Mucosa of gallbladder (tissue), 1 donor: ENCODE data around the gene SUPT7L. TPM values are rescaled to one million over a fixed set of nuclear protein-coding genes. Genes with fewer than 3 reads are reported as not detected.
A peak's percentile ranks its signal among the peaks of the same experiment; 100 is the strongest.
"Not testable (repeated sequence)": the region's sequence is repeated elsewhere in the genome, so short reads cannot be mapped to it uniquely, and the experiment has no call there.

ENCODE experiments used
- DNase-seq: peaks from one replicate; pipeline ENCODE4 v3.0.0-alpha.2; 2020; ENCODE audit warnings: low spot score
- total RNA-seq: library from RNA; stranded (reverse); gene quantifications from one replicate; pipeline ENCODE4 v1.2.1, GENCODE V29; 2021
- donor health status: DM: no; HTN: no; CAD: no.

The SUPT7L gene
- total RNA-seq, 1 donor from 2014 or later: 34.8 TPM

DNA sequence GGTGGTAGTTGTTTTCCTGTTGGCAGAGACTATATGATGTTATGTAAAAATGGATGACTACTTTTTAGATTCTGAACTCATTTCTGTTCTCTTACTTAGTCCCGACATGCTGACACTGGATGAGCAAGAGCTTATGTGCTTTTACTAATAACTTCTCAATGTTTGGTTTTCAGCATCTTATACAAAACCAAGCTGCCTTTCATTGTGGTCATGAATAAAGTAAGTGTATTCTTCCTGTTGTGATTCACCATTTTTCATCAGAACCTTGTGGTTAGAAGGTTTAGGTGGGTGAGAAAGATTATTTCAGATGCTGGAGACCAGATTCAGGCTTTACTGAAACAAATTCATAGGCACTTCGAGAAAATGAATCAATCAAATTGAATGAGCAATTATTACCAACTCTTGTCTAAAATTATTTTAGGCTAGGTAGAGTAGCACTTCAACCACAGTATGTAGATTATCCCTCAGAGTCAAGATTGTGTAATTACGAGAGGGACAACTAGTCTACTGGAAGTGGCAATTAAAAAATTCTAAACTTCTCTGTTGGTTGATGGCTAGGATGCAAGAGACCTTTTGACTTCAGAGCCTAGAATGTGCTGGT, 25.3 kb downstream of the SUPT7L start:
- no peak for DNase-seq

DNA sequence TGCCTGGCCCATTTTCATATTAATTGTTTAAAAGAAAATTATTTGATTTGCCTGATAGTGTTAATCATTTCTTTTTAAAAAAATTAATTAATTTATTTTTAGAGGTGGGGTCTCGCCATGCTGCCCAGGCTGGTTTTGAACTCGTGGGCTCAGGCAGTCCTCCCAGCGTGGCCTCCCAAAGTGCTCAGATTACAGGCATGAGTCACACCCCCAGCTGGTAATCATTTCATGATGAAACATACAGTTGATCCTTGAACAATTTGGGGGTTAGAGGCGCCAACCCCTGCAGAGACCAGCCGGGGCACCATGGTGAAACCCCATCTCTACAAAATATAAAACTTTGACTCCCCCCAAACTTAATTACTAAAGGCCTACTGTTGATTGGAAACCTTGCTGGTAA, 26.6 kb downstream of the SUPT7L start:
- DNase-seq: no peak

DNA sequence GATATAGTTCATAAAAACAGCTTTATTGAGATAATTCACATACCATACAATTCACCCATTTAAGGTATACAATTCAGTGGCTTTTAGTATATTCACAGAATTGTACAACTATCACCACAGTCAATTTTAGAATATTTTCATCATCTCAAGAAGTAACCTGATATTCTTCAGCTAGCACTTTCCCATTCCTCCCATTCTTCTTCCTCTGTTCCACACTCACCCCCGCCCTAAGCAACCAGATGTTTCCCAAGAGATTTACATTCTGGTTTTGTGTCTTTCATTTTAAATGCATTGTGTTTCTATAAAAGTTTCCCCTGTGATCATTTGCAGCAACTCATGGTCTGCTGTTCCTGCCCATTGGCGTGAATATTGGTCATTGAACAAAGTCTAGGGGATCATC, 29.1 kb downstream of the SUPT7L start:
- DNase-seq: no peak

DNA sequence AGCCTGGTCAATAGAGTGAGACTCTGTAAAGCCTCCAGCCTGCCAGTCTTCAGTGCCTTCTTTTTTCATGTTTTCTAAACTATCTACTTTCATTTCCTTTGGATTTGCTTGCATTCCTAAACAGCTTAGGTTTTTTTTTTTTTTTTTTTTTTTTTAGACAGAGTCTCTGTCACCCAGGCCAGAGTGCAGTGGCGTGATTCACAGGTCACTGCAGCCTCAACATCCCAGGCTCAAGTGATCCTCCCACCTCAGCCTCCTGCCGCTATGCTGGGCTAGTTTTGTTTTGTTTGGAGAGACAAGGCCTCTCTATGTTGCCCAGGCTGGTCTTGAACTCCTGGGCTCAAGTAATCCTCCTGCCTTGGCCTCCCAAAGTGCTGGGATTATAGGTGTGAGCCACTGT, 33.2 kb downstream of the SUPT7L start:
- not testable (repeated sequence) for DNase-seq

DNA sequence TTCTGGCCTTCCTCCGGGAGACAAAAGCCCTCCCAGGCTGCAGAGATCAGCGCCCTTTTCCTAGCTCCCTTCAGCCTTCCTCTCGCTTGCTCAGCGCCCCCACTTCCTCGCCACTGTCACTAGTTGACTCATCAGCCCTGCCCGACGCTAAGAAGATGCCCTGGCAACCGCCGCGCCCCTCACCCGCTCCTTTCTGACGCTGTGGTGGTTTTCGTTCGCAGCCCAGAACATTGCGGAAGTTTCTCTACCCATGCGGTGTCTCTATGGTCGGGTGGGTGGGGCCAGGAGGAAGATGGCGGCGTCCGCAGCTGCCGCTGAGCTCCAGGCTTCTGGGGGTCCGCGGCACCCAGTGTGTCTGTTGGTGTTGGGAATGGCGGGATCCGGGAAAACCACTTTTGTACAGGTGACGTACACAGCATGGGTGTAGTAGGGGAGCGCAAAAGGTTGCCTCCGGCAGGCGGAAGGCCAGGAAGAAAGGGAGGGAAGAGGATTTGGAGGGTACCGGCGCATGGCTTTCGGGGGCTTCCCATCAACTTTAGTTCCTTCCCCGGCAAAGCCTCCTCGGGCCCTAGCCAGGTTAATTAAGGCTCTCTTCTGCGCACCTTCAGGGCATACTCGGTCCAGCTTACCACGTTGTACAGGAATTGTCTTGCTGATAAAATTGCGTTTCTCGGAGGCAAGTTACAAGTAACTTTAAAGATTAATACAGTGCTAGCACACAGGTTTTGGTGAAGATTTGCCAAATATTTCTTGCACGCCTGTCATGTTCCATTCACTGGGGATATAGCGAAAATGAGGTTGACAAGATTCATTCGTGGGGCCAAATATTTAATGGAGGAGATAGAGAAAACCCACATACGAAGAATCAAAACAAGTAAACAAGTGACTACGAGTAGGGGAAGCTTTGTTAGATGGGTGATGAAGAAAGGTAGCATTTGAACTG, 34.4 kb downstream of the SUPT7L start, which contains the start of the genes CCDC121 and GPN1:
Gene CCDC121, minus strand, starts transcription at position 246 of the 943 bp plus-strand sequence. CDS start 1,213 bp downstream, outside the sequence.
Gene GPN1, plus strand, starts transcription at position 284 of the 943 bp plus-strand sequence. Its CDS starts 9 bp downstream, at position 293.
- peak; percentile 90 for DNase-seq

DNA sequence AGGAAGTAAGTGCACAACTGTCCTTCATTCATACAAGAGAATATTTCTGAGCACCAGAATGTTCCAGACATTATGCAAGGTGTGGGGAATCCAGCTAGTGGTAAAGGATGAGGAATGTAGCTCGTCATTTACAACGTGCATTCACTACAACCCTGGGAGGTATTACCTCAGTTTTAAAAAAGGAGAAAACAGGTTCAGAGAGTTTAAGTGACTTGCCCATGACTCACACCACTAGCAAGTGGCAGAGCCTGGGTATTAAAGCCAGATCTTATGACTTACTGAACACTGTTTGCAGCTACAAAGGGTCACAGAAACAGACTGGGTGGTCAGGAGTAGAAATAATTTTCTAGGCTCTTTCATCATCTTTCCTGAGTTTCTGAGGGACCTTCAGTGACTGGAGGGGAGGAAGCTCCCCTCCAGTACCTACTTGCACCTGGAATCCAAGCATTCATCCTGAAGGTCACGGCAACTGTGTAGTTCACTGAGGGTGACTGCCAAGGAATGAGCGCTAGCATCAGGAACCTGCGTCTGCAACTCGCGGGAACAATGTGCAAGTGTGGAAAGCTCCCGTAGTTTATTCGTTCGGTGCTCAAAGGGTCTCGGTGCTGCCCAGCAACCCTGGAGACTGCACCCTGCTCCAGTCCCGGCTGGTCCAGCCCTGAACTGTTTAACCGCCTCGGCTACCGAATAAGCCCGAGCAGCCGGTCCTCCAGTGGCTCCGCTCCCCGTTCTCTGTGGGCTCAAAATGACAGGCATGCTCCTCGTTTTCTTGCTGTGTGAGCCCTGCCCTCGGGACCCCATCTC, 35.2 kb downstream of the SUPT7L start:
- no peak for DNase-seq

DNA sequence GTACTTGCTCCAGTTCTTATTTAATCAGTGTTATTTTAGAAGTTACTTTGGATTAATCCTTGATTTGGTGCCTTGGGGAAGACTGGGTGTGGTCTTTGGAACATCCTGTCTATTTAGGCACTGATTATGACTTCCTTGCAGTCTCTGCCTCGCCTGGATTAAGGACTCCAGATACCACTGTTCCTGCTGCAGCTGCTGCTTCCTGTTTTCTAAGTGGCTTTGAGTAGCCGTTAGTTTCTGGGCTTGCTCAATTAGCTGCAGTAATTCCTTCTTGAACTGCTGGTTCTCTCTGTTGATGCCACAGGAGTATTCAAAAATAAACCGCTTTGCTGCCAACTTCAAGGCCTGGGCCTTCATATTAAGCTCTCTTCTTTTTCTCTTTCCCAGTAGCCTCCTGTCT, 36.5 kb downstream of the SUPT7L start:
- DNase-seq: not testable (repeated sequence)

DNA sequence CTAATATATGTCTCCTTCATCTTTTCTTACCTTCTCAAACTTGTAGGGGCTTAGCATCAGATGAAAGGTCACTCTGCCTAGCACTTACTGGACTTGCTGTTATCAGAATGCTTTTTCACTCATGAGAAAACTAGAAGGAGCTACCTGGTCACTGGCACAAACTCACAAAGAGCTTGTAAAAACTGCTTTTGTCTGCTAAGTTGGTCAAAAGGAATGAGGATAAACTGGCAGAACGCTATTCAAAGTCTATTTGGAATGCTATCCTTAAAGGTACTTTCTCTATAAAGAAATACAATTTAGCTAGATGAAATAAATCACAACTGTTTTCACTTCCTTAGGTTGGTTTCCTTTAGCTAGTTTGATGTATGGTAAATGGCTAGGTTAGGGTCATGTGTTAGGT, 37.1 kb downstream of the SUPT7L start:
- DNase-seq: not testable (repeated sequence)

DNA sequence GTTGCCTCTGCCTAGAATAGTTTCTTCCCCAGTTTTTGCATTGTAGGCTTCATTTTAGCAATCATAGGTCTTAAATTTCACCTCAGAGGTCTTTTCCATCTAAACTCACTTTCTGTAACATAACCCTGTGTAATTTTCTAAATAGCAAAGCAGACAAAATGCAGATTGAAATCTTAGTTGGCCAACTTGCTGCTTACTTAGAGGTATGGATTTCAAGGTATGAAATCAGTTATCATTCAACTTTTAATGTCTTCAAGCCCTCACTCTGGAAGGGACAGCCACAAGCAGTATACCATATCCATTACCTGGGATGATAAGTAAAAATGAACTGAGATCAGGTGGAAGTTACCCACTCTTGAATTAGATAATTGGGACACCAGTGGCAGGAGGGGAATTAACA, 38.5 kb downstream of the SUPT7L start:
- no peak for DNase-seq

DNA sequence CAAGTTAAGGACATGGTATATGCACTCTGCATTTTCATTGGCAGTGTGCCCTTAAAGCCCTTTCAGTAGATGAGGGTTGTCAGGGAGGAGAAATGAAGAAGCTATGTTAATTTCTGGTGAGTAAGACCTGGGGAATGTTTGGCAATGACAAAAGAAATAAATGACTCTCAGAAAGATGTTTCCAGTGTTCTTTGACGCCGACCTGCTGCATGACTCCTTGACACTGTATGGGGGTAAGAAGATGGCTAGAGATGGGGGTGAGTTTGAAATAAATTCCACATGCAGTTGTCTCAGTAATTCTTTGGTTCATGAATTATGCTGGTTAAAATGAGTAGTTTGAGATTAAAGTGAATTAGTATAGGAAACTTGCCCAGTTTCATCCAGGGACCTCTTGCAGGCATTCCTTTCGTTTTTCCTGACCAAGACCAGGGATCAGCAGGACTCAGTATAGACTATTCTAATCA, 40.5 kb downstream of the SUPT7L start:
- no peak for DNase-seq

DNA sequence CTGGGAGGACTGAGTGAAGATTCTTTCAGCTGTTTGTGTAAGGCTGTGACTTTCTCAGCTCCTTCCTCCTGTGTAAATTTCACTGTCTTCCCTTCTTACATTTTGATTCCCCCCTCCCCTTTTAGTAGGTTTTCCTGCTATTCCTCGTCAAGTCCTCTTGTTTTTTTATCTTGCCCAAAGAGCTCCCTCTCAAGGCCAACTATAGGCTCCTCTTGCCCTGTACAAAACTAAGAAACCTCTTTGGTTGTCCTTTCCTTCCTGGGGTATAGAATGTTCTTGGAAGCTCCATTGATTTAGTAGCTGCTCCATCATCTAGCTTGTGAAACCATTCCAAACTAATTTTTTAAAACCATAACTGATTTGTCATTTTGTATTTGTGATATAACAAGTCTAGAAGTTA, 41.9 kb downstream of the SUPT7L start:
- DNase-seq: no peak

DNA sequence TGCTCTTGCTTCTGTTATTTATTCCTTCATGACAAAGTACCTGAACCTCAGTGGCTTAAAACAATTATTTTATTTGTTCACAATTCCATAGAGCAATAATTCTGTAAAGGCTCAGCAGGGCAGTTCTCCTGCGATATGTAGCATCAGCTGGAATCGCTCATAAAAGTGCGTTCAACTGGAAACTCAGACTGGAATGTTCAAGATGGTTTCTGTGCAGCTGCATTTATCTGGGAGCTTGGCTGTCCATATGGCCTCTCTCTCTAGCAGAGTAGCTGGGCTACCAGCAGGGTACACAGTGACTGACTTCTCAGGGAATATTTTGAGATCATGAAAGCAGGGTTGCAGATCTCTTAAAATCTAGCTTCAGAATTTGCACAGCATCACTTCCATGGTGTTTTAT, 48.1 kb downstream of the SUPT7L start:
- DNase-seq: no peak

DNA sequence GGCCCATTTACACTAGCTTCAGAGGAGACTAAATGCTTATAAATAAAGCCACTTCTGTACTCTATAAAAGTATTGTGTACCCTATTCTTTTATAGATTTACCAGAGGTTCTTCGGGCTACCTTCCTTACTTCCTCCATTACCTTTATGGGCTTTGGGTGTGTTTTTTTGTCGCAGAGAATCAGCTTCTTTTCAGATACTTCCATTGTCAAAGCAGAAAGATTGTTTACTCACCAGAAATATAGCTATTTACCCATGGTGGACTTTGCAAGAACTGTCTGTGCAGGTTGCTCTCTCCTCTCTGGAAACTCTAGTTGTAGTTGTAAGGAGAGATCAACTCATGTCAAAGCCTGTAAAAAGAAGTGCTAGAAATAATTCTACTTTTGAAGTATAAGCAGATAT, 49.4 kb downstream of the SUPT7L start:
- DNase-seq: no peak

DNA sequence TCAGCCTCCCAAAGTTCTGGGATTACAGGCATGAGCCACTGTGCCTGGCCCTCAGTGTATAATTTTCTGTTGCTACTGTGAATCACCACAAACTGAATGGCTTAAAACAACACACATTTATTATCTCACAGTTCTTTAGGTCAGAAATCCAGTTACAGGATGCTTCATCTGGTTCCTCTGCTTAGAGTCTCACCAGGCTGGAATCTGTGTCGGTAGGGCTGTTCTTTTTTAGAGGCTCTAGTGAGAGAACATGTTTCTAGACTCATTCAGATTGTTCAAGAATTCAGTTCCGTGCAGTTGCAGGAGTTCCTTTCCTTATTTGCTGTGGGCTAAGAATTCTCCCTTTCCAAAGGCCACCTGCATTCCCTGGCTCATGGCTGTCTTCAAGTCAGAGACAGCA, 56.8 kb downstream of the SUPT7L start:
- DNase-seq: no peak

Other genes with a start within 250 kb of the SUPT7L start
- 90.1 TPM for gene NRBP1, start 235.0 kb downstream of the SUPT7L start, total RNA-seq
- 65.7 TPM for gene KRTCAP3, start 221.2 kb downstream of the SUPT7L start, total RNA-seq
- 54.4 TPM for gene IFT172, start 173.9 kb downstream of the SUPT7L start, total RNA-seq
- gene FNDC4, start 168.4 kb downstream of the SUPT7L start, total RNA-seq: 13.4 TPM
- 7.6 TPM for gene GCKR, start 166.8 kb downstream of the SUPT7L start, total RNA-seq
- gene ZNF512, start 80.6 kb downstream of the SUPT7L start, total RNA-seq: 32.6 TPM
- 4.7 TPM for gene CCDC121, start 34.6 kb downstream of the SUPT7L start, total RNA-seq
- 24.2 TPM for gene GPN1, start 34.6 kb downstream of the SUPT7L start, total RNA-seq
- gene SLC4A1AP, start 275 bp upstream of the SUPT7L start, total RNA-seq: 17.4 TPM
- 78.5 TPM for gene MRPL33, start 108.1 kb upstream of the SUPT7L start, total RNA-seq
- gene RBKS, start 226.8 kb upstream of the SUPT7L start, total RNA-seq: 3.9 TPM
- gene BABAM2, start 227.1 kb upstream of the SUPT7L start, total RNA-seq: 47.3 TPM